Subcutaneous abdominal adipose tissue (tissue), 5 donors: ENCODE measurements around the gene SEMA6D.

Experiments used
- H3K27ac ChIP-seq: one replicate; pipeline ENCODE4 v1.7.0; 2013; ENCODE audit warnings: low read depth, mild to moderate bottlenecking, inconsistent platforms, low read length, moderate library complexity
- H3K27me3 ChIP-seq, 5 donors: one replicate each; pipeline ENCODE4 v1.7.0; 2013; ENCODE audit warnings: low read length in 5 of 5, inconsistent platforms in 1 of 5; ENCODE audit not compliant: control insufficient read depth in 5 of 5, insufficient read depth in 4 of 5
- H3K36me3 ChIP-seq, 5 donors: one replicate each; pipeline ENCODE4 v1.7.0; 2013; ENCODE audit warnings: low read length in 5 of 5; ENCODE audit not compliant: control insufficient read depth in 5 of 5, insufficient read depth in 5 of 5
- H3K4me1 ChIP-seq, 5 donors: one replicate each; pipeline ENCODE4 v1.7.0; 2013; ENCODE audit warnings: low read length in 5 of 5, mild to moderate bottlenecking in 3 of 5, moderate library complexity in 1 of 5; ENCODE audit not compliant: control insufficient read depth in 5 of 5, insufficient read depth in 5 of 5
- H3K4me3 ChIP-seq, 5 donors: one replicate each; pipeline ENCODE4 v1.7.0; 2013; ENCODE audit warnings: low read length in 5 of 5, low read depth in 1 of 5
- H3K9ac ChIP-seq, 5 donors: one replicate each; pipeline ENCODE4 v1.7.0; 2013; ENCODE audit warnings: low read length in 5 of 5, mild to moderate bottlenecking in 4 of 5, moderate library complexity in 3 of 5
- H3K9me3 ChIP-seq, 5 donors: one replicate each; pipeline ENCODE4 v1.7.0; 2013; ENCODE audit warnings: low read length in 5 of 5; ENCODE audit not compliant: control insufficient read depth in 5 of 5
- donor health status: healthy.
- donor health status: healthy.
- donor health status: healthy.
- donor health status: healthy.
- donor health status: healthy.

Gene SEMA6D, protein sequence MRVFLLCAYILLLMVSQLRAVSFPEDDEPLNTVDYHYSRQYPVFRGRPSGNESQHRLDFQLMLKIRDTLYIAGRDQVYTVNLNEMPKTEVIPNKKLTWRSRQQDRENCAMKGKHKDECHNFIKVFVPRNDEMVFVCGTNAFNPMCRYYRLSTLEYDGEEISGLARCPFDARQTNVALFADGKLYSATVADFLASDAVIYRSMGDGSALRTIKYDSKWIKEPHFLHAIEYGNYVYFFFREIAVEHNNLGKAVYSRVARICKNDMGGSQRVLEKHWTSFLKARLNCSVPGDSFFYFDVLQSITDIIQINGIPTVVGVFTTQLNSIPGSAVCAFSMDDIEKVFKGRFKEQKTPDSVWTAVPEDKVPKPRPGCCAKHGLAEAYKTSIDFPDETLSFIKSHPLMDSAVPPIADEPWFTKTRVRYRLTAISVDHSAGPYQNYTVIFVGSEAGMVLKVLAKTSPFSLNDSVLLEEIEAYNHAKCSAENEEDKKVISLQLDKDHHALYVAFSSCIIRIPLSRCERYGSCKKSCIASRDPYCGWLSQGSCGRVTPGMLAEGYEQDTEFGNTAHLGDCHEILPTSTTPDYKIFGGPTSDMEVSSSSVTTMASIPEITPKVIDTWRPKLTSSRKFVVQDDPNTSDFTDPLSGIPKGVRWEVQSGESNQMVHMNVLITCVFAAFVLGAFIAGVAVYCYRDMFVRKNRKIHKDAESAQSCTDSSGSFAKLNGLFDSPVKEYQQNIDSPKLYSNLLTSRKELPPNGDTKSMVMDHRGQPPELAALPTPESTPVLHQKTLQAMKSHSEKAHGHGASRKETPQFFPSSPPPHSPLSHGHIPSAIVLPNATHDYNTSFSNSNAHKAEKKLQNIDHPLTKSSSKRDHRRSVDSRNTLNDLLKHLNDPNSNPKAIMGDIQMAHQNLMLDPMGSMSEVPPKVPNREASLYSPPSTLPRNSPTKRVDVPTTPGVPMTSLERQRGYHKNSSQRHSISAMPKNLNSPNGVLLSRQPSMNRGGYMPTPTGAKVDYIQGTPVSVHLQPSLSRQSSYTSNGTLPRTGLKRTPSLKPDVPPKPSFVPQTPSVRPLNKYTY

DNA sequence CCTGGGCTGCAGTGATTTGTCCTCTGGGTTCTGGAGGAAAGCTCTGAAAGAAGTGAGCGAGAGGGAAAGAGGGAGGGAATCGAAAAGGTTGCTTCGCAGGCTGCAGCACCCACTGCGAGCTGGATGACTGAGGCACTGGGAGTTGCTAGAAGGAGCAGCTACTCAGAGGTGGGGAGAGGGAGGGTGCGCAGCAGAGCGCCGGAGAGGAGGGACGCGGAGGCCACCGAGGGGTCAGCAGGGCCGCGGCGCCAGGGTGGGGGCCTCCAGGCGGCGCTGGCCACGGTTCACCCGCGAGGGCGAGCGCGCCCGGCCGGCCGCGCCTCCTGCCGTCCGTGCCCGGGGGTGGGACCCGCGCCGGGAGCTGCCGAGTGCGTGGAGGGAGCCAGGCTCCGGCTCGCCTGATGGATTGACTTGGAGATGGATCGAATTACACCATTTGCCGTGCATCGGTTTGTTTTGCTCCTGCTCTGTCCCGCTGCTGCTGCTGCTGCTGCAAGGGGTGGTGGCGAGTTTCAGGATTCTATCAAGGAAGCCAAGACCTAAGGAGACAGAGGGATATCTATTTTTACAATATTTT, at the start of gene SEMA6D:
Gene SEMA6D, plus strand, starts transcription at position 470 of the 577 bp plus-strand sequence. CDS start 42,294 bp downstream, outside the sequence.
- H3K4me3 ChIP-seq: peak within 1 kb of the TSS; percentile 79 to 91 (median 84)
- H3K9ac ChIP-seq: peak within 1 kb of the TSS; percentile 38 to 69 (median 58)
- H3K27me3 ChIP-seq: no peaks in the 10 kb centered on the region
- H3K9me3 ChIP-seq: no peaks in the 10 kb centered on the region
- peak within 1 kb of the TSS; percentile 64 for H3K27ac ChIP-seq
- H3K36me3 ChIP-seq: no peaks in the 10 kb centered on the region
- peaks cover 3 to 49% (median 38%) of the 10 kb centered on the region in 5 donors for H3K4me1 ChIP-seq

DNA sequence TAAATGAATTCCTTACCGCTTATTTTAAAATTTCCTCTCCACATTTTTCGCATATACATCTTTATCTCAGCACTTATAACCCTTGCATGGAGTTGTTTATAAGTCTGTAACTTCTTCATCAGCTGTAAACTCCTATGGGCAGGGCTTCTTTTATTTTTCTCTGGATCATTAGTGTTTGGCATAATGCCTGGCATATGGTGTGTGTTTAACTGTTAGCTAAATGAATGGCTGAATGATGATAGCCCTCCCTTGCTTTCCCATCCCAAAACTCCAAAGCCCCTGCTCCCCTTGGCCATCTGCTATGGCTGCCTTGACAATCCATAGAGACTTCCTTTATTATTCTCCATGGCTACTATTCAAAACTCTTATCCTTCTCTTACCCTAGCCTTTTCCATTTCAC, 48.1 kb upstream of the SEMA6D start:
- Histone ChIP-seq H3K36me3 (no peaks in the 10 kb centered on the region), H3K27ac (no peak overlapping the region), H3K9ac (no peak overlapping the region), H3K4me3 (no peak overlapping the region), H3K27me3 (no peaks in the 10 kb centered on the region), H3K4me1 (peaks cover 8 to 22% (median 14%) of the 10 kb centered on the region in 5 donors), H3K9me3 (no peaks in the 10 kb centered on the region)

DNA sequence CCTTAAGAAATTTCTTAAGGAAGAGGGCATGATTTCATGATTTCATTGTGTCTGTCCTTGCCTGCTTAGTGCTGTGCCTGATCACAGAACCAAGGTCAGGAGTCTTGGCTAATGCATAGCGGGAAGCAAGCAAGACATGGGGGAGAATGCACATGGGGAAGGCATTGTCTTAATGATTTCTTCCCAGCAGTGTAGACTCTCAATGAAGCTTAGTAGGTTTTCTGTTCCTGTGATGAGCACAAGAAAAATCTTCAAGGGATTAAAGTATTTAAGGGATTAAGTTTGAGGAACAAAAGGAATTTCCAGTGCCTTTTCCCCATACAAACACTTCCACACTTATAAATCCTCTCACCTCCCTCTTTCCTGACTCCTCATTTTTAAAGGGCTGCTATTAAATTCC, 46.9 kb upstream of the SEMA6D start:
- H3K9me3 ChIP-seq: no peaks in the 10 kb centered on the region
- H3K4me3 ChIP-seq: no peak overlapping the region
- no peaks in the 10 kb centered on the region for H3K27me3 ChIP-seq
- no peaks in the 10 kb centered on the region for H3K36me3 ChIP-seq
- no peak overlapping the region for H3K27ac ChIP-seq
- no peak overlapping the region for H3K9ac ChIP-seq
- H3K4me1 ChIP-seq: peaks cover 8 to 22% (median 14%) of the 10 kb centered on the region in 5 donors

DNA sequence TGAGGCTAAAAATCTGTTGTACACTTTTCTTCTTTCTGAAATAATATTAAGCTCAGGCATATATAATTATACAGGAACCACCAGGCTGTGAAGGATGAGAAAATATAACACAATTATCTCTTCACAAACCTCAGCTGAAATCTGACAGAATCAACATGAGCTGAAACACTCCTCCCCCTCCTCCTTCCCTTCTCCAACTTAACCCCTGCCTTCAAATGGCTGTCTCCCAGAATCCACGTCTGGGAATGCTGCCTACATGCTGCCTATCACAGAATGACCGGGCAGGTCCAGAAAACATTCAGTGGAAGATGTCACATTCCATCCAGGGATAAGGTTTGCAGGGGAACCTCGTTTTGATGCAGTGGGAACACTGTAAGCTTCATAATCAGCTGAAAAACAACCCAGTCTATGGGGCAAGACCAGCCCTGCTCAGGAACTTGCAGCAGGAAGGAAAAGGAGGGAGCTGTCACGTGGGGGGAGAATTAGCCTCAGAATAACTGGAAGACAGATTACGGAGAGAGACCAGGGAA, 44.0 kb upstream of the SEMA6D start:
- Histone ChIP-seq H3K36me3 (no peaks in the 10 kb centered on the region), H3K4me3 (peak overlapping the region; percentile 4 to 54 (median 36)), H3K9ac (peak overlapping the region in 2 of 5 donors; percentile 3 to 16), H3K4me1 (peaks cover 8 to 15% (median 14%) of the 10 kb centered on the region in 5 donors), H3K9me3 (no peaks in the 10 kb centered on the region), H3K27ac (peak overlapping the region; percentile 19), H3K27me3 (no peaks in the 10 kb centered on the region)

DNA sequence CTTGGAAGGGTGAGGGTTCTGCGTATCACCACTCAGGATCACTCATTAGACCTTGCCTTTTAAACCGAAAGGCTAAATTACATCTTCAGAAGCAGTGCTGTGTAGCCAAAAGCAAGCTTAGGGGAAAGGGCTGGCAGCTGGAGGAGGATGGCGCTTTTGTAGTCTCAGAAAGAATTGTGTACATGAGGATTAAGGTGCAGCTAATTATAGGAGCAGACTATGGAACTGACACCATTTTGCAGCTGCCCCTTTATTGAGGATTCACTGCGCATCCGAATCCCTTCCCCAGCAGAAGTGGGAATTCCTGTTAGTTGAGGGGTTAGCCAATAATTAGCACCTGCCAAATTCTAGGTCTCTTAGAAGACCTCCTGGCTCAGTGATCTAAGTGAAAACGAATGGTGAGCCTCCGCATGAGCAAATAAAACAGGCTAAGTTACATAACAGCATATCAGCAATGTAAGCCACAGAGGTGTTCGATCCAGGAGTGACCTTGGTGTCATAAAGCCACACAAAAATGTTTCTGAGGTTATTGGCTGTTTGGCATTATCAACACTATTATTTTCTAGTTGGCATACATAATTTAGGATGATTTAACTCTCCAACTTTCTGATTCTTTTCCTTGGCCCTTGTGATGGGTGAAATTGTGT, 42.6 kb upstream of the SEMA6D start:
- Histone ChIP-seq H3K4me3 (no peak overlapping the region), H3K9ac (no peak overlapping the region), H3K36me3 (no peaks in the 10 kb centered on the region), H3K4me1 (peaks cover 8 to 15% (median 14%) of the 10 kb centered on the region in 5 donors), H3K27me3 (no peaks in the 10 kb centered on the region), H3K27ac (no peak overlapping the region), H3K9me3 (no peaks in the 10 kb centered on the region)

DNA sequence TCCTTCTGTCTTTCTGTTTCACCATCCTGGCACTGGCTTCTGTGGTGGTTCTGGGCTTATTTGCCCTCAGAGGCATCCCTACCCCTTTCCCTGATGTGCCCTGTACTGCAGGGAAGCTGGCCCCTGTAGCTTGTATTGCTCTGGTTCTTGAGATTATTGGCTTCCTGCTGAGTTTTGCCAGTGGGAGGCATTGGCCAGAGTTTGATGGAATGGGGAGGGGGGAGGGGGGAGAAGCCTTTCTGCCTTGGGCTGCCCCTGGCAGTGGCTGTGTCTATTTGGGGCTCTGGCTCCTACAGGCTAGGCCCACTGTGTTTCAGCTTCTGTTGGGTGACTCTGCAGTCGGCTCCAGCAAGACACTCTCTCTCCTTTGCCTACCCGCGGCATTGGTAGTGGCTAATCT, 41.6 kb upstream of the SEMA6D start:
- no peak overlapping the region for H3K9ac ChIP-seq
- no peak overlapping the region for H3K27ac ChIP-seq
- H3K36me3 ChIP-seq: no peaks in the 10 kb centered on the region
- peaks cover 8 to 15% (median 14%) of the 10 kb centered on the region in 5 donors for H3K4me1 ChIP-seq
- no peak overlapping the region for H3K4me3 ChIP-seq
- H3K27me3 ChIP-seq: no peaks in the 10 kb centered on the region
- no peaks in the 10 kb centered on the region for H3K9me3 ChIP-seq

DNA sequence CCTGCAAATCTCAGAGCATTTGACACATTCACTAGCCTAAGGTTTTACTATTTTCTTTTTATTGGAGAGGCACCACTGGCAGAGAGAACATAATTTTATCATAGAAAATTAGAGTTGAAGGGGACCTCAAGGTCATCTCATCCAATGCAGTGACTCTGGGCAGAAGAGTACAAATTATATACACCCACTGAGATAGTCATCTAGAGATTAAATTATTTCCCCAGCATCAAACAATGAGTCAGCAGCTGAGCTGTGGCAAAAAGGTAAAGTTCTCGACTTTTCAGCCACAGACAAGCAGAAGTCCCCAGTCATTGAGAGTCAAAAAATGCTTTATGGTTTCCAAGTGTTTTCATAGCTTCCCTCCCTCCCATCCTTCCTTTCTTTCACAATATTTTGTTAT, 39.3 kb upstream of the SEMA6D start:
- H3K27me3 ChIP-seq: no peaks in the 10 kb centered on the region
- H3K9ac ChIP-seq: no peak overlapping the region
- H3K27ac ChIP-seq: no peak overlapping the region
- peaks cover 8 to 12% (median 11%) of the 10 kb centered on the region in 5 donors for H3K4me1 ChIP-seq
- H3K9me3 ChIP-seq: no peaks in the 10 kb centered on the region
- H3K36me3 ChIP-seq: no peaks in the 10 kb centered on the region
- no peak overlapping the region for H3K4me3 ChIP-seq

DNA sequence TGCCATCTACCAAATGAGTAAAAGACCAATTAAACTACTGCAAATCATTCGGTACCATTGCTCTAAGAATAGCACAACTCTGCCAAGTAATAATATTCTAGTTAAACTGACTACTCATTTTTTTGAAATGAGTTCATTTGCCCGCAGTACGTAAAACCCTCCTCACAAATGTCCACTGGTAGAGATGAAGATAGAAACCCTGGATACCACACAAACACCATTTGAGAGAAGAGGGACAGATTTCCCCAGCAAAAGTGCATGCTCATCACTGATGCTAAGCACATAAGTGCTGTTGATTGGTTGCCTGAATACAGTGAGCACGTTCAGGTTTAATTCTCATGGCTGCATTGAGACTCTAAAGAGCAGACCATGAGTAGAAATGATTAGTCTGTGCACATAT, 34.6 kb upstream of the SEMA6D start:
- Histone ChIP-seq H3K9ac (no peak overlapping the region), H3K9me3 (no peaks in the 10 kb centered on the region), H3K36me3 (no peaks in the 10 kb centered on the region)

DNA sequence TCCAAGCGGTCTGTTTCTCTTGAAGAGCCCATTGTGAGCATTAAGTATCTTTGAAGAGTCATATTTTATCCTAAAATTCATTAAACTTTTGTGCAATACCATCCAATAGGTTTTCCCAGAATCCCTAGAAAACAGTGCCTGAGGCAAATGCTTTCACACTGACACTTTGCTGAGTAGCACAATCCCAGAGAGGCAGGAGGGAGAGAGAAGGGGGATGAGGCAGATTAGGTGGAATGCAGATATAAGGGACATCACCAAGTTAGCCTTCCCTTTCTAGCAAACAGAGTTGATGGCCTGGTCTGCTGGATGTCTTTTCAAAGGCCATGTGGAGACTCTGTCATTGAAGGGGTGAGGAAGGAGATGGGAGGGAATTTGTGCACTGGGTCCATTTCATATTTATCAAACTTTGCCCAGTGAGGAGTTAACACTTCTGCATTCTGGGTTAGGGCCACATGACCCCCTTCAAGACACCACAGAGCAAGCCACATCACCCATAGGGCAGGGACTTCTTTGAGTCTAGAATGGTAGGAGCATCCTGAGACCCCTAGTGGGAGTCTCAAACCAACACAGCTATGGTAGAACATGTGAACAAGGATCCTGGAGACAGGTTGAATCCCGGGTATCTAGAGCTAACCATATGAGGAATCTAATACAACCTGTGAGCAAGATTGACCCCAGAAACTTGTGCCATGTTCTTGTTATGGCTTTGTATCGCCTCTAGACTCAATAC, 32.0 kb upstream of the SEMA6D start:
- Histone ChIP-seq H3K4me3 (no peak overlapping the region), H3K27ac (no peak overlapping the region), H3K36me3 (no peaks in the 10 kb centered on the region), H3K9ac (no peak overlapping the region), H3K4me1 (no peaks in the 10 kb centered on the region), H3K9me3 (no peaks in the 10 kb centered on the region), H3K27me3 (no peaks in the 10 kb centered on the region)

More for the DNA sequence above, 34.6 kb upstream of the SEMA6D start:
- no peaks in the 10 kb centered on the region for H3K27me3 ChIP-seq
- H3K4me1 ChIP-seq: no peaks in the 10 kb centered on the region
- no peak overlapping the region for H3K4me3 ChIP-seq
- H3K27ac ChIP-seq: no peak overlapping the region
